ENCODE measurements around the gene BMPR2. TPM values are rescaled to one million over a fixed set of nuclear protein-coding genes. Genes with fewer than 3 reads are reported as not detected.

Gene BMPR2
- polyA plus RNA-seq, 1 experiment = 78.1 TPM

DNA sequence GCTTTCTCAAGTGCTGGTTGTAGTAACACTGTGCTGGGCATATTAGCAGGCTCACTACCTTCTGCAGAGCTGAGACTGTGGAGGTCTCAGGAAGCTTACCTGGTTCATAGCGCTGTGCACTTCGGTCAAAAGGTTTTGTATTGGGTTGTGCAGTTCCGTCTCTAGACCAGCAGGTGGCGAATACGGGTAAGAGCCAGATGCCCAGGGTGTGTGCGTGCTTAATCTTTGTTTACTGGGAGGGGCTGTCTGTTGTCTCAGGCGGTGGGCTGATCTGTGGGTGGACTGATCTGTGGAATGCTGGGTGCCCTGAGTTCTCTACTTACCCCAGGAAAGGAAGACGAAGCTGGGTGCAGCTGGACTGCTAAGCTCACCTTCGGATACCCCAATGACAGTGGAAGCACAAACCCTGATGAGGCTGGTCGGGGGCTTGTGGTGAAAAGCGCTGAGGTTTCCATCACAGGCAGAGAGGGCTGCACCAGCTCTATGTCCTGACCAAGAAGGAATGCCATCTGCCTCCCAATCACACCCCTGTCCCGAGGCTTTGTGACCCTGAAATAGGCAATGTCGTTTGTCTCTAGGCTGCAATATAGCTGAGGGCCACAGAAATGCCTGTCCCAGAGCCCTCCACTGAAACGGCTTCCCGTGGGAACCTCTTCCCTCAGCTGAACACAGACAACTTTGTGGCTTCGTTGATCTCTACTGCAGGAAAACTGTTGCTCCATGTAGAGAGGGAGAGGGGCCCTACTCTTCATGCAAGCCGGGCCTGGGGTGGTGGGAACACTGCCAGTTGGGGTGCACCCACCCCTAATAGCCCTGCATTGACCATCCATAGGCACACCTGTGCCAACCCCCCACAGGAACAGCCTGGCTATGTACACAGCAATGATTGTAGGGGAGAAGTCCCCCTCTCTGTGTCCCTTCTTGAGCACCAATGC lies 212.8 kb downstream of the BMPR2 start:
- no peak overlapping the region for H3K27ac ChIP-seq (ENCODE audit: low read depth, low read length)
- TF ChIP-seq, protein P1, sequence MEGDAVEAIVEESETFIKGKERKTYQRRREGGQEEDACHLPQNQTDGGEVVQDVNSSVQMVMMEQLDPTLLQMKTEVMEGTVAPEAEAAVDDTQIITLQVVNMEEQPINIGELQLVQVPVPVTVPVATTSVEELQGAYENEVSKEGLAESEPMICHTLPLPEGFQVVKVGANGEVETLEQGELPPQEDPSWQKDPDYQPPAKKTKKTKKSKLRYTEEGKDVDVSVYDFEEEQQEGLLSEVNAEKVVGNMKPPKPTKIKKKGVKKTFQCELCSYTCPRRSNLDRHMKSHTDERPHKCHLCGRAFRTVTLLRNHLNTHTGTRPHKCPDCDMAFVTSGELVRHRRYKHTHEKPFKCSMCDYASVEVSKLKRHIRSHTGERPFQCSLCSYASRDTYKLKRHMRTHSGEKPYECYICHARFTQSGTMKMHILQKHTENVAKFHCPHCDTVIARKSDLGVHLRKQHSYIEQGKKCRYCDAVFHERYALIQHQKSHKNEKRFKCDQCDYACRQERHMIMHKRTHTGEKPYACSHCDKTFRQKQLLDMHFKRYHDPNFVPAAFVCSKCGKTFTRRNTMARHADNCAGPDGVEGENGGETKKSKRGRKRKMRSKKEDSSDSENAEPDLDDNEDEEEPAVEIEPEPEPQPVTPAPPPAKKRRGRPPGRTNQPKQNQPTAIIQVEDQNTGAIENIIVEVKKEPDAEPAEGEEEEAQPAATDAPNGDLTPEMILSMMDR (IDR thresholded peaks at IDR 0.05; ENCODE audit: low read depth, low read length) = peak; percentile 96
- ChIA-PET CTCF (interaction anchor here (0.5 to 2.3 kb wide), 54 partner anchors 8 to 1321 kb away, joined by 3 to 18 read pairs (median 4); partner anchors contain the start of gene ICA1L), POLR2A (interaction anchor here (0.9 to 1.0 kb wide), 2 partner anchors 282 to 322 kb away, joined by 3 to 4 read pairs; partner anchors contain the start of gene WDR12)
- peak overlapping the region; percentile 27; the same call in 1 of the 2 replicates for H3K4me3 ChIP-seq (ENCODE audit: low read depth, low read length)
- peak; percentile 23 for DNase-seq (ENCODE audit: low read depth, low spot score)
- H3K9me3 ChIP-seq (ENCODE audit: control insufficient read depth, insufficient read depth, low read length) = no peaks in the 10 kb centered on the region
- no peaks in the 10 kb centered on the region for H3K27me3 ChIP-seq (ENCODE audit: control insufficient read depth, insufficient read depth, low read length)

DNA sequence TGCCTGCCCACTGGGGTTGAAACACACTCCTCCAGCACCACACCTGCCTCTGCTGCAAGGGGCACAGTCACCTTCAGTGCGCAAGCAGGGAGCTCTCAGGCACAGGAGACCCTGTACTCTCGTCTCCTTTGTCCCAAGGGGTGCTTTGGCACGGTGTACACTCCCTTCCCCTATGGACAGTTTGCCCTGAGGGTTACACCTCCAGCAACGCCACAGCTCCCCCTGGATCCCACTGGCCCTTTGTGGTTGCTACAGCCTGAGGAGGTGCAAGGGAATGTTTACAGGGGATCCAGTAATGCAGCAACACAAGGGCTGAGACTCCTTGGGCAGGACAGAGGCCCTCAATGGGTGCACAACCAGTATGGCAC lies 213.4 kb downstream of the BMPR2 start:
- DNase-seq (ENCODE audit: low read depth, low spot score) = no peak
- Histone ChIP-seq H3K4me3 (ENCODE audit: low read depth, low read length) (no peak overlapping the region), H3K9me3 (ENCODE audit: control insufficient read depth, insufficient read depth, low read length) (no peaks in the 10 kb centered on the region), H3K27me3 (ENCODE audit: control insufficient read depth, insufficient read depth, low read length) (no peaks in the 10 kb centered on the region), H3K27ac (ENCODE audit: low read depth, low read length) (no peak overlapping the region)
- POLR2A ChIA-PET = interaction anchor here (0.9 kb wide), 1 partner anchor 281 kb away, joined by 4 read pairs; no protein-coding TSS in a partner anchor
- TF ChIP-seq, protein P1 (IDR thresholded peaks at IDR 0.05; ENCODE audit: low read depth, low read length) = no peak
- CTCF ChIA-PET = interaction anchor here (0.5 to 2.3 kb wide), 17 partner anchors 10 to 1320 kb away, joined by 3 to 18 read pairs (median 4); partner anchors contain the start of gene ICA1L

DNA sequence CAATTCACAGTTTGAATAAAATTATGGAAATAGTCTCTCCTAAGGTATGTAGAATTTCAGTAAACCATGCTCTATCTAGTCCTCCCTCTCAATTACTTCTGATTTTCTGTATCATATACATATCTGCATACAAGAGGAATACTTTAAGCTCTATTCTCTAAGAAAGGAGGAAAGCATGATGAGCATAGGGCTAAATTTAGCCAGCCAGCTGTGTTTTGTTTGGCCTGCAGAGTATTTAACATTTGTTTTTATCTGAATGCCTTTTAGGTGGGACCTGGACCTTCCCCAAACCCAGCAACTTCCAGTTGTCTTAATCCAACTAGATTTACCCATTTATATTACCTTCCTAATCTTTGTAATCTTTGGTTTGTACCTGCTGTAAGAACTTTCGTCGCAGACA lies 216.4 kb downstream of the BMPR2 start:
- TF ChIP-seq, protein P1 (IDR thresholded peaks at IDR 0.05; ENCODE audit: low read depth, low read length) = no peak
- Histone ChIP-seq H3K9me3 (ENCODE audit: control insufficient read depth, insufficient read depth, low read length) (no peaks in the 10 kb centered on the region), H3K27me3 (ENCODE audit: control insufficient read depth, insufficient read depth, low read length) (no peaks in the 10 kb centered on the region), H3K27ac (ENCODE audit: low read depth, low read length) (no peak overlapping the region), H3K4me3 (ENCODE audit: low read depth, low read length) (no peak overlapping the region)
- CTCF ChIA-PET = no interaction called here
- POLR2A ChIA-PET = interaction anchor here (0.7 kb wide), 1 partner anchor 205 kb away, joined by 4 read pairs; no protein-coding TSS in a partner anchor
- peak; percentile 3 for DNase-seq (ENCODE audit: low read depth, low spot score)

DNA sequence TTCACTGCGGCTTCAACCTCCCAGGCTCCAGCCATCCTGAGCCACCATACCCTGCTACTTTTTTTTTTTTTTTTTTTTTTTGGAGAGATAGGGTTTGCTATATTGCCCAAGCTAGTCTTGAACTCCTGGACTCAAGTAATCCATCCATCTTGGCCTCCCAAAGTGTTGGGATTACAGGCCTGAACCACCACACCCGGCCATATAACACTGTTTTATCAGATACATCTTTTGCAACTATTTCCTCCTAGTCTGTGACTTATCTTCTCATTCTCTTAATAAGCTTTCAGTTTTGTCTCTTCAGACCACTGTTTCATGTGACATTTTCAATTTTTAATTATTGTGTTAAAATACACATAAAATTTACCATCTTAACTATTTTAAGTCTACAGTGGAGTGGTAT lies 223.0 kb downstream of the BMPR2 start:
- TF ChIP-seq, protein P1 (IDR thresholded peaks at IDR 0.05; ENCODE audit: low read depth, low read length) = no peak
- Histone ChIP-seq H3K9me3 (ENCODE audit: control insufficient read depth, insufficient read depth, low read length) (no peaks in the 10 kb centered on the region), H3K4me3 (ENCODE audit: low read depth, low read length) (no peak overlapping the region), H3K27me3 (ENCODE audit: control insufficient read depth, insufficient read depth, low read length) (no peaks in the 10 kb centered on the region), H3K27ac (ENCODE audit: low read depth, low read length) (no peak overlapping the region)
- DNase-seq (ENCODE audit: low read depth, low spot score) = no peak
- ChIA-PET CTCF (interaction anchor here (0.6 to 2.6 kb wide), 2 partner anchors 10 to 12 kb away, joined by 3 to 18 read pairs; no protein-coding TSS in a partner anchor), POLR2A (no interaction called here)

DNA sequence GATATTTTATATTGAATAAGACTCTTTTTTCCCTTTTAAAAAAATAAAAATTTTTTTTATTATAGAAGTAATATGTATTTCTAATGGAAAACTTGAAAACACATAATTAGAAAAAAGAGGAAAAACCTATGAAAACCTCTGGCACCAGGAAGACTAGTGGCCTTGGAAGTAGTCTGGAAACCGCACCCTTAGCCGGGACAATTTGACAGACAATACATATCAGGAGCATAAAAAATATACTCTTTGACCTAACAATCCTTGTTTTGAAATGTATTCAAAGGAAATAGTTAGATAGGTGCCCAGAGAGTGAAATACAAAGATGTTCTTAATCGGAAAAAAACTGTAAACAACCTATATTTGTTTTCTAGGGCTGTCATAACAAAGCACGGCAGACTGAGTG lies 223.8 kb downstream of the BMPR2 start:
- H3K27ac ChIP-seq (ENCODE audit: low read depth, low read length) = no peak overlapping the region
- no peak overlapping the region for H3K4me3 ChIP-seq (ENCODE audit: low read depth, low read length)
- no peaks in the 10 kb centered on the region for H3K27me3 ChIP-seq (ENCODE audit: control insufficient read depth, insufficient read depth, low read length)
- ChIA-PET POLR2A (no interaction called here), CTCF (interaction anchor here (2.6 kb wide), 1 partner anchor 11 kb away, joined by 18 read pairs; no protein-coding TSS in a partner anchor)
- no peaks in the 10 kb centered on the region for H3K9me3 ChIP-seq (ENCODE audit: control insufficient read depth, insufficient read depth, low read length)
- TF ChIP-seq, protein P1 (IDR thresholded peaks at IDR 0.05; ENCODE audit: low read depth, low read length) = no peak
- DNase-seq (ENCODE audit: low read depth, low spot score) = no peak

Measured in AG04450 (cell line).